NCI-H146 treated with DMSO at 0.1 percent for 48 hours (cell line): ENCODE measurements around the gene RPL19.

Experiments
- DNase-seq: peaks from one replicate; lab custom pipeline; 2025; ENCODE audit not compliant: unreplicated experiment; lab: John Stamatoyannopoulos, UW

Gene RPL19

GRCh38 chr17:39171933-39172332 lies 28.1 kb upstream of the RPL19 start:
- DNase-seq = no peak

DNA sequence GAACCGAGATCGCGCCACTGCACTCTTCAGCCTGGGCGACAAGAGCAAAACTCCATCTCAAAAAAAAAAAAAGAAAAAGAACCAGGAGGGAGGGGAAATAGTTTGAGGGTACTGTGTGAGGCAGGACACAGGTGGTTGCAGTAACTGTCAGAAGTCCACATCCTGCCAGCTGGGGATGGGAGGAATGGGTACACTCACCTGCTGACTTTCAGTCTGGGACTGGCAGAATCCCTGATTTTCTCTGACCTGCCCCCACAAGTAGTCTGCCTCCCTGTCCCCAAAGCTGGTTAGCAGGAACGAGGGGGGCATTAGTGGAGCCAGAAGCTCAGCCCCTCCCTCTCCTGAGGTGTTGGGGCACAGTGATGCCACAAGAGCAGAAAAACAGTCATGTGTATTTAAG lies 27.0 kb upstream of the RPL19 start:
- DNase-seq = no peak

DNA sequence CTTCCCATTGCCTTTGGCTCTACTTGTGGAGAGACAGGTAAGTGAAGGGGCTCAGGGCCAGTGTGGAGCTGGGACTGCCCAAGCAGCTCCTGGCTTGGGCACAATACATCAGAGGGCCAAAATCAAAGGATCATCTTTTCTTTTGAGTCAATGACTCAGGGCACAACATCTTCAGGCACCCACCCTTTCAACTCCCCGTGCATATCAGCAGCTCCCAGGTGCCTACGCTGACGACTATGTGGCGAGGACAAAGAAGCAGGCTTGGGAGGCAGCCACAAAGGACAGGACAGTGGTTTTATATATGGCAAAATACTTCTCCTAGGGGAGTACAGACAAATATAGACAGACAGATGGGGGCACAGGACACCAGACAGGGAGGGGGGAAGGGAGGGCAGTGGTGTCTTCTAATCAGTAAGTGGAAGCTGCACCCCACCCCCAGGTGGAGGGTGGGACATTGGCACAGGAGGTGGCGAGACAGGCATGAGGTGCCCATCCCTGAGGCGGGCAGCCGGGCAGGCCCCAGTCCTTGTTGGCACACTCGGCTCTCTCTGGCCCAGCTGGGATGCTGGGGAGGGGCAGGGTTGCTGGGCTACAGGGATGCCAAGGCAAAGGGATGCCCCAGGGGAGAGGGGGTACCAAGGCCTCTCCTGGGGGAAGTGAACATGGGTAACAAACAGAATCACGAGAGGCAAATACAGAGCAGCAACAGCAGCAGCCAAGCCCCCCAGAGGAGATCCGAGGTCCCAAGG lies 26.4 kb upstream of the RPL19 start:
- no peak for DNase-seq

GRCh38 chr17:39174920-39175694 lies 25.0 kb upstream of the RPL19 start:
- DNase-seq = peak; percentile 32

- DNase-seq = no peak
These were observed 24.4 kb upstream of the RPL19 start for GRCh38 chr17:39175695-39176093.

- DNase-seq = no peak
These were observed 22.8 kb upstream of the RPL19 start for GRCh38 chr17:39177256-39177655.

- no peak for DNase-seq
These were observed 21.5 kb upstream of the RPL19 start for GRCh38 chr17:39178536-39178935.

- no peak for DNase-seq
These were observed 18.8 kb upstream of the RPL19 start for GRCh38 chr17:39181303-39181702.

DNA sequence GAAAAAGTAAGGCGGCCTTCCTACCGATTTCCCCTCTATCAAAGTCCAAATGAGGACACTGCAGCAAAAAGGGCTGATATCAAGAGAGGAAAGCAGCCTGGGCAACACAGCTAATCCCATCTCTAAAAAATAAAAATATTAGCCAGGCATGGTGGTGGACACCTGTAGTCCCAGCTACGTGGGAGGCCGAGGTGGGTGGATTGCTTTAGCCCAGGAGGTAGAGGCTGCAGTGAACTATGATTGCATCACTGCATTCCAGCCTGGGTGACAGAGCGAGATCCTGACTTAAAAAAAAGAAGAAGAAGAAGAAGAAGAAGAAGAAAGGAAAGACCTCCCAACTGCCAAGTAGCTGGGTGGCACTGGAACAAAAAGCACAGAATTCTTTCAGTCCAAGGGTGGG lies 17.0 kb upstream of the RPL19 start:
- no peak for DNase-seq

- DNase-seq = no peak
These were observed 16.4 kb upstream of the RPL19 start for GRCh38 chr17:39183720-39184119.

GRCh38 chr17:39186481-39187002 lies 13.5 kb upstream of the RPL19 start:
- DNase-seq = no peak

GRCh38 chr17:39187152-39187830 lies 12.8 kb upstream of the RPL19 start:
- no peak for DNase-seq

DNA sequence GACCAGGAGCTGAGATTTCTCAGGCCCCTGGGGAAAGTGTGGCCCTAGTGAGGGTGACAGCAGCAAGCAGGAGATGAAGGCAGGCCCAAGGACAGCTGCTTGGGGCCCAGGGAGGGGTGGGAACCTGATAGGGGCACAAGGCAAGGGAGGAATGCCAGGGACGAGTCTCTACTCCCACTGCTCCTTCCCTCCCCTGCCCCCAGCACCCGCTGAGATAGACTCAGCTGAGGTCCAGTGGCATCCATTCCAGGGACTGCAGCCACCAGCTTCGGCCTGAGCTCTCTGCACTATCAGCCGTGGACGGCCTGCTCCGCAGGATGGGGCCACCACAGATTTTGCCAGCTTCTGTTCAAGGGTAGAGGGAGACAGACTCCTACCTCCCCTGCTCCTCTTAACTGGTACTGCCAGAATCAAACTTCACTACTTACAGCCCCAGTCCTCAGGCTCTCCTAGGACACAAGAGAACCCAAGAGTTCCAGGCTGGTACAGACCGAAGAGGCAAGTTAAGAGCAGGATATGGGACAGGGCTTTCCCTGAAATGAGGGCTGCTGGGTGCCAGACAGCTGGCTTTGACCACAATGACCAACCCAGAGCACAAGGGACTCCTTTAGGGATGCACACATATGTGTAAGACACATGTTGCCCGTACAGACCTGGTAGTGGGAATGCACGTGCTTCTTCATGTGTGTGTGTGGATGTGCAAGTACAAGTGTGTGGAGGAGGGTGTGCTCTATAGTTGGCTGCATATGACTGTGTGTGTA lies 8.2 kb upstream of the RPL19 start:
- no peak for DNase-seq

GRCh38 chr17:39192901-39193300 lies 7.2 kb upstream of the RPL19 start:
- DNase-seq = no peak

- no peak for DNase-seq
These were observed 6.7 kb upstream of the RPL19 start for GRCh38 chr17:39193346-39193745.

- DNase-seq = no peak
These were observed 5.7 kb upstream of the RPL19 start for GRCh38 chr17:39194089-39194984.

- DNase-seq = no peak
These were observed 5.0 kb upstream of the RPL19 start for GRCh38 chr17:39194985-39195524.

GRCh38 chr17:39195568-39196160 lies 4.4 kb upstream of the RPL19 start:
- DNase-seq = no peak

GRCh38 chr17:39196241-39196807 lies 3.8 kb upstream of the RPL19 start:
- DNase-seq = no peak
